Neural progenitor cell (in vitro differentiated cells): Measurements from ENCODE around the gene TFAP2E. TPM values are rescaled to one million over a fixed set of nuclear protein-coding genes. Genes with fewer than 3 reads are reported as not detected.

ENCODE experiments used
- DNase-seq: peaks from one replicate; pipeline ENCODE4 v3.0.0-alpha.2; 2016; ENCODE audit warnings: low spot score
- H2AFZ ChIP-seq: fragments of 200-600 bp; sonication (generic); replicated peaks from 2 replicates; pipeline ENCODE4 v1.6.1; 2016; ENCODE audit warnings: antibody characterized with exemption
- H3F3A ChIP-seq: fragments of 200-600 bp; sonication (generic); 2 replicates; pipeline ENCODE4 v1.6.1; 2016; ENCODE audit warnings: antibody characterized with exemption, low read depth
- H3K27ac ChIP-seq: fragments of 200-600 bp; sonication (generic); 2 replicates; pipeline ENCODE4 v1.5.1; 2016; ENCODE audit warnings: mild to moderate bottlenecking
- H3K27me3 ChIP-seq: fragments of 200-600 bp; sonication (generic); 2 replicates; pipeline ENCODE4 v1.6.1; 2016; ENCODE audit warnings: mild to moderate bottlenecking, moderate library complexity
- H3K36me3 ChIP-seq: fragments of 200-600 bp; sonication (generic); 2 replicates; pipeline ENCODE4 v1.5.1; 2016
- H3K4me1 ChIP-seq: fragments of 200-600 bp; sonication (generic); 2 replicates; pipeline ENCODE4 v1.6.1; 2016; ENCODE audit warnings: mixed run types
- H3K4me2 ChIP-seq: fragments of 200-600 bp; sonication (generic); 2 replicates; pipeline ENCODE4 v1.6.1; 2016
- H3K4me3 ChIP-seq: fragments of 200-600 bp; sonication (generic); 2 replicates; pipeline ENCODE4 v1.5.1; 2016
- H3K79me2 ChIP-seq: fragments of 200-600 bp; sonication (generic); 2 replicates; pipeline ENCODE4 v1.6.1; 2016; ENCODE audit warnings: low read depth
- H3K9ac ChIP-seq: fragments of 200-600 bp; sonication (generic); 2 replicates; pipeline ENCODE4 v1.6.1; 2016
- H3K9me3 ChIP-seq: fragments of 200-600 bp; sonication (generic); 2 replicates; pipeline ENCODE4 v1.5.1; 2016; ENCODE audit warnings: low read depth
- H4K20me1 ChIP-seq: fragments of 200-600 bp; sonication (generic); 2 replicates; pipeline ENCODE4 v1.6.1; 2016; ENCODE audit warnings: low read depth
- H3K27ac Mint-ChIP-seq: 3 replicates; pipeline ENCODE4 v1.8.0; 2021; ENCODE audit warnings: mixed read lengths
- H3K27me3 Mint-ChIP-seq: 2 replicates; pipeline ENCODE4 v1.8.0; 2022; ENCODE audit warnings: low read depth, mild to moderate bottlenecking, inconsistent platforms, moderate library complexity, mixed read lengths; ENCODE audit not compliant: insufficient read depth
- H3K36me3 Mint-ChIP-seq: 3 replicates; pipeline ENCODE4 v1.8.0; 2021; ENCODE audit warnings: mixed read lengths
- H3K4me1 Mint-ChIP-seq: 3 replicates; pipeline ENCODE4 v1.8.0; 2021; ENCODE audit warnings: mixed read lengths
- H3K4me3 Mint-ChIP-seq: 3 replicates; pipeline ENCODE4 v1.8.0; 2021; ENCODE audit warnings: mild to moderate bottlenecking, moderate library complexity, mixed read lengths
- H3K9me3 Mint-ChIP-seq: 3 replicates; pipeline ENCODE4 v1.8.0; 2020; ENCODE audit warnings: mixed read lengths
- EZH2 ChIP-seq: fragments of 200-600 bp; sonication (generic); IDR thresholded peaks from 2 replicates; pipeline ENCODE4 v1.6.1; 2017; ENCODE audit warnings: antibody characterized with exemption, mild to moderate bottlenecking, moderate library complexity
- EZH2phosphoT487 ChIP-seq: fragments of 200-600 bp; sonication (generic); IDR thresholded peaks from 2 replicates; pipeline ENCODE4 v1.6.1; 2017; ENCODE audit warnings: antibody characterized with exemption
- total RNA-seq: library from RNA; depleted of rRNA; stranded (reverse); fragments of >200 nt; gene quantifications from 2 replicates; pipeline ENCODE4 v1.2.3, GENCODE V29; 2015; ENCODE audit warnings: low replicate concordance
- TF ChIP-seq, protein P1 (sequence below): fragments of 200-600 bp; sonication (generic); IDR thresholded peaks from 2 replicates; pipeline ENCODE4 v1.5.1; 2017; ENCODE audit warnings: antibody characterized with exemption, mild to moderate bottlenecking

Gene TFAP2E
- total RNA-seq, 1 donor from 2014 or later = not detected

DNA sequence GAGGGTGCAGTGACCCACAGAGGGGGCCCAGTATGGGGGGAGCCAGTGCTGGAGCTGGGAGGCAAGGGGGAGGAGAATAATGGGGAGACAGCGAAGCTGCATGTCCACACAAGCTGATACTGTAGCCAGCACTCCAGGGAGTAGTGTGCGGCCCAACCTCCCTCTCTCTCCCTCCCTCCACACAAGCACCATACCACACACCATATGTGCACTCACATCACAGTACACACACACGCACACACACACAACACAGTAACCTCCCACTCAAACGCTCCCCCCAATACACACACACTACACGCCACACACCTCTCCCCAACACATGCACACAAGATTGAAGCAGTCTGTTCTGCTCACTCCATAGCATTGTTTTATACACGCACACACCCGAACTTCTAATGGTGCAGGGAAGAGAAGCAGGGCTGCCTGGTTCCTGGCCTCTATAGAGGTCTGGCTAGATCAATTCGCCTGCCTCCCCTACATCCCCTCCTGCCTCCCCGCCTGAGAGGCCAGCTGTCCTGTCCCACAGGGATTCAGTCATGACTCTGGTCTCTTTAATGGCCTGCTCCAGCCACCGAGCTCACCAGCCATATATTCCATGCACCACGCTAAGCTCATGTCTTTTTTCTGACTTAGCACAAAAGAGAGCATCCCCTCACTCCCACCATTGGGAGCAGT is 11.7 kb upstream of the TFAP2E start:
- Histone ChIP-seq H3K27me3 (no peaks in the 10 kb centered on the region), H3K27ac (no peak overlapping the region), H3K4me3 (no peak overlapping the region), H3K9ac (no peak overlapping the region), H3K4me1 (peaks cover 11% of the 10 kb centered on the region), H3K9me3 (no peaks in the 10 kb centered on the region), H3K36me3 (no peaks in the 10 kb centered on the region), H3F3A (peaks cover 18% of the 10 kb centered on the region), H3K79me2 (peaks cover 7% of the 10 kb centered on the region), H3K4me2 (no peak overlapping the region), H4K20me1 (peaks cover 23% of the 10 kb centered on the region), H2AFZ (no peak overlapping the region)
- TF ChIP-seq, protein P1, sequence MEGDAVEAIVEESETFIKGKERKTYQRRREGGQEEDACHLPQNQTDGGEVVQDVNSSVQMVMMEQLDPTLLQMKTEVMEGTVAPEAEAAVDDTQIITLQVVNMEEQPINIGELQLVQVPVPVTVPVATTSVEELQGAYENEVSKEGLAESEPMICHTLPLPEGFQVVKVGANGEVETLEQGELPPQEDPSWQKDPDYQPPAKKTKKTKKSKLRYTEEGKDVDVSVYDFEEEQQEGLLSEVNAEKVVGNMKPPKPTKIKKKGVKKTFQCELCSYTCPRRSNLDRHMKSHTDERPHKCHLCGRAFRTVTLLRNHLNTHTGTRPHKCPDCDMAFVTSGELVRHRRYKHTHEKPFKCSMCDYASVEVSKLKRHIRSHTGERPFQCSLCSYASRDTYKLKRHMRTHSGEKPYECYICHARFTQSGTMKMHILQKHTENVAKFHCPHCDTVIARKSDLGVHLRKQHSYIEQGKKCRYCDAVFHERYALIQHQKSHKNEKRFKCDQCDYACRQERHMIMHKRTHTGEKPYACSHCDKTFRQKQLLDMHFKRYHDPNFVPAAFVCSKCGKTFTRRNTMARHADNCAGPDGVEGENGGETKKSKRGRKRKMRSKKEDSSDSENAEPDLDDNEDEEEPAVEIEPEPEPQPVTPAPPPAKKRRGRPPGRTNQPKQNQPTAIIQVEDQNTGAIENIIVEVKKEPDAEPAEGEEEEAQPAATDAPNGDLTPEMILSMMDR = no peak
- TF ChIP-seq EZH2phosphoT487 (no peak), EZH2 (no peak)
- Mint-ChIP-seq H3K9me3 (no peaks in the 10 kb centered on the region), H3K4me3 (no peak overlapping the region), H3K36me3 (peaks cover 10% of the 10 kb centered on the region), H3K27me3 (peaks cover 3% of the 10 kb centered on the region), H3K4me1 (peaks cover 20% of the 10 kb centered on the region), H3K27ac (no peak overlapping the region)
- no peak for DNase-seq

- peaks cover 3% of the 10 kb centered on the region for H3K27me3 Mint-ChIP-seq
- H3K4me3 ChIP-seq = no peak overlapping the region
- DNase-seq = no peak
These were observed 11.0 kb upstream of the TFAP2E start for GRCh38 chr1:35561972-35562680.

GRCh38 chr1:35563166-35563565 is 9.9 kb upstream of the TFAP2E start:
- H3K4me1 Mint-ChIP-seq = peaks cover 19% of the 10 kb centered on the region
- no peak overlapping the region for H3K4me3 Mint-ChIP-seq
- Histone ChIP-seq H3K79me2 (no peaks in the 10 kb centered on the region), H4K20me1 (peaks cover 18% of the 10 kb centered on the region), H2AFZ (no peak overlapping the region), H3K9me3 (no peaks in the 10 kb centered on the region), H3K9ac (no peak overlapping the region), H3K27me3 (no peaks in the 10 kb centered on the region), H3K36me3 (no peaks in the 10 kb centered on the region), H3K27ac (no peak overlapping the region), H3F3A (peaks cover 11% of the 10 kb centered on the region), H3K4me2 (no peak overlapping the region), H3K4me3 (no peak overlapping the region), H3K4me1 (peaks cover 8% of the 10 kb centered on the region)
- no peak for DNase-seq
- H3K9me3 Mint-ChIP-seq = no peaks in the 10 kb centered on the region
- H3K27me3 Mint-ChIP-seq = peaks cover 3% of the 10 kb centered on the region
- H3K36me3 Mint-ChIP-seq = peaks cover 14% of the 10 kb centered on the region
- TF ChIP-seq EZH2 (no peak), EZH2phosphoT487 (no peak)
- TF ChIP-seq, protein P1 = no peak
- H3K27ac Mint-ChIP-seq = no peak overlapping the region

More at GRCh38 chr1:35561972-35562680, 11.0 kb upstream of the TFAP2E start:
- TF ChIP-seq EZH2 = no peak
- TF ChIP-seq, protein P1 = no peak
- no peak for TF ChIP-seq EZH2phosphoT487
- no peak overlapping the region for H3K4me2 ChIP-seq
- H3K4me1 ChIP-seq = peaks cover 8% of the 10 kb centered on the region
- H3K79me2 ChIP-seq = no peaks in the 10 kb centered on the region
- H3K36me3 ChIP-seq = no peaks in the 10 kb centered on the region
- no peaks in the 10 kb centered on the region for H3K9me3 ChIP-seq
- peaks cover 11% of the 10 kb centered on the region for H3F3A ChIP-seq
- H3K9ac ChIP-seq = no peak overlapping the region
- H3K27ac ChIP-seq = no peak overlapping the region
- Mint-ChIP-seq H3K4me3 (no peak overlapping the region), H3K9me3 (no peaks in the 10 kb centered on the region), H3K4me1 (peaks cover 20% of the 10 kb centered on the region), H3K36me3 (peaks cover 14% of the 10 kb centered on the region), H3K27ac (no peak overlapping the region)
- H4K20me1 ChIP-seq = peaks cover 18% of the 10 kb centered on the region
- no peak overlapping the region for H2AFZ ChIP-seq
- no peaks in the 10 kb centered on the region for H3K27me3 ChIP-seq
